ENCODE data around the gene ZFPM1.
"Not testable (repeated sequence)": the region's sequence is repeated elsewhere in the genome, so short reads cannot be mapped to it uniquely, and the experiment has no call there.

Gene ZFPM1

GRCh38 chr16:88468275-88469129 lies 15.4 kb downstream of the ZFPM1 start:
- DNase-seq: no peak

DNA sequence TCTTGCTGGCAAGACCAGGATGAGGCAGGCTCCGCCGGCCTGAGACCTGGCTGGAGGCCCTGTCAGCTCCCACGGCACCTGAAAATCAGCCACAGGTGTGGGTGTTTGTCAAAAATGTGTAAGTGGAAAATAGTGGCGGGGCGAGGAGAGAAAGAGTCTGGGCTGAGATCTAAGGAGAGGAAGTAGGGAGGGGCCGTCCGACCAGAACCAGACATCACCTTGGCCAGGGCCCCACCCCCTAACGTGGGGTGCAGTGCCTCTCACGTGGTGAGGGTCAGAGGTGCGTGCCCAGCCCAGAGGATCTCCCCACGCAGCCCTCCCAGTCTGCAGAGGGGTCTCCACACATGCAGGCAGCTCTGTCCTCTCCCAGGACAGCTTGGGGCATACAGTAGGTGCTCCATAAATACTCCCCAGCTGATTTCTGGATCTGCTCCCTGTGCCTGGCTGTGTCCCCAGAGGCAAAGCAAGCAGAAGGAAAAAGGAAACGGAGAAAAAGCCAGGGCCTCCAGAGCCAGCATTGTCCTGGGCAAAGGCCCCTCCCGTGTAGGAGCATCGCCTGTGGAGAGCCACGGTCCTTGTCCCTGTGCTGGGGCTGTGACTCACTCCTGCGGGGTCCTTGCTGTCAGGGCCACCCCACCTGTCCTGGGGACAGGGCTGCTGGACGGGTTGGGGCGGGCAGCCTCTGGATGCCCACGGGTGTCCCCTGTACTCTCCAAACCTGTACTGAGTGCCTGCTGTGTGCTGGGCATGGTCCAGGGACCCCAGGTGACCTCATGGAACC lies 16.7 kb downstream of the ZFPM1 start:
- DNase-seq: no peak

DNA sequence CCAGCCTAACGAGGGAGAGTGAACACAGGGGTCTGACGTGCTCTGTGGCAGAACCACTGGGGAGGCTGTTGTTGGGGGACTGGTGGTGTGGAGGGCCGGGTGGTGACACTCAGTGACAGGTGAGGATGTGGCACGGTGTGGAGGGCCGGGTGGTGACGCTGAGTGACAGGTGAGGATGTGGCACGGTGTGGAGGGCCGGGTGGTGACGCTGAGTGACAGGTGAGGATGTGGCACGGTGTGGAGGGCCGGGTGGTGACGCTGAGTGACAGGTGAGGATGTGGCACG lies 17.3 kb downstream of the ZFPM1 start:
- DNase-seq: not testable (repeated sequence)

DNA sequence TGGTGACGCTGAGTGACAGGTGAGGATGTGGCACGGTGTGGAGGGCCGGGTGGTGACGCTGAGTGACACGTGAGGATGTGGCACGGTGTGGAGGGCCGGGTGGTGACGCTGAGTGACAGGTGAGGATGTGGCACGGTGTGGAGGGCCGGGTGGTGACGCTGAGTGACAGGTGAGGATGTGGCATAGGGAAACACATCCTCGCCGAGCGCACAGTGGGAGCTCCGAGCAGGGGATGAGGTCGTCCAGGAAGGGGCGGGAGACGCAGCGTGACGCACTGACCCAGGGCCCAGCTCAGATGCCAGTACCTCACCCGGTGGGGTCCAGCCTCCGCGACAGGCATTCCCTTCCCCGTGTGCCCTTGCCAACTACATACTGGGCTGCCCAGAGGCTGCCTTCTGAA lies 17.6 kb downstream of the ZFPM1 start:
- not testable (repeated sequence) for DNase-seq

GRCh38 chr16:88471115-88471514 lies 18.0 kb downstream of the ZFPM1 start:
- no peak for DNase-seq

GRCh38 chr16:88471575-88471974 lies 18.5 kb downstream of the ZFPM1 start:
- no peak for DNase-seq

DNA sequence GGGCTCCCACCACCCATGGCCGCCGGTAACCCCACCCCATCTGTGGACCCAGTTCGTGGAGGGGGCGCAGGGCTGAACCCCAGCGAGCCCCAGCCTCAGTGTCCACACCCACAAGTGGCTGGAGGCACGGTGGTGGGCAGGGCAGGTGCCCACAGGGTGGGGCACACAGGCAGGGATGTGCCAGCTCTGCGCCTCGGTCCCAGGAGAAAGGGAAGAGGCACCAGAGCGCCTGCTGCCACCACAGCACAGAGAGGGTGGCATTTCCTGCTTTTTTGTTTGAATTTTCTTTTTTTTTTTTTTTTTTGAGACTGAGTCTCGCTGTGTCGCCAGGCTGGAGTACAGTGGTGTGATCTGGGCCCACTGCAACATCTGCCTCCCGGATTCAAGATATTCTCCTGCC lies 19.0 kb downstream of the ZFPM1 start:
- DNase-seq: no peak

- no peak for DNase-seq
Observed at GRCh38 chr16:88472637-88473205, 19.6 kb downstream of the ZFPM1 start.

DNA sequence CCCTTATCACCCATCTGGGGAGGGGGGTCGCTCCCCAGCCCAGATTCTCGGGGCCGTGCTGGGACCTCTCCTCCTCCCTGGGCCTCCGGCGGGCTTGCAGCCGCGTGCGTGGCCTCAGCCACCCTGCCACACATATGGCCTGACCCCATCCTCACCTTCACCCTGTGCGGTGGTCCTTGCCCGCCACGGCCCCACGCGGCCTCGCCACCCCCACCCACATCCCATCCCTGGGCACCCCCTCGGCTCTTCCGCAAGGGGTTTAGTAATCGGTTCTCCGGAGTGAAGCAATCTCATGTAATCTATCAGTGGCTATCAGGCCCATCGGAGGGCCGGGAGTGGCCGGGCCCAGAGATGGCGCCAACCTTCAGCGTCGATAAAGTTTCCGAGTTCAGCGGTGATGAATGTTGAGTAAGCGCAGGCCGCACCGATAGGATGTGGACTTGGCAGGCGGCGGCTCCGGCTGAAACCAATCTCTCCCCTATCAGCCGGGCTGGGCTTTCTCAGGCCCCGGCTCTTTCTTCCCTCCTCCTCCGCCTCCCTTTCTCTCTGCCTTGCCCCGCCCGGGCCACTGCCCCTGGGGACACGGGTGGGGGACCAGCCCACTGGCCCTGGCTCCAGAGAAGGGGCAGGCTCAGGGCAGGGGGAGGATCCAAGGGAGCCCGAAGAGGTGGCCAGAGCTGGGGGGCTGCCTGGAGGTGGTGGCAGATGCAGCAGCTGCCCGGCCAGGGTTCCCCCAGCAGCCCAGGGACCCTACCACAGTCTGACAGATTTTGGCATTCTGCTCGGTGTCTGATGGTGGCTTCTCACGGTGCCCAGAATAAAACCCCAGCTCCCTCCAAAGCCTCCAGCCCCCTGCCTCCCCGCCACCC lies 20.8 kb downstream of the ZFPM1 start:
- DNase-seq: no peak

DNA sequence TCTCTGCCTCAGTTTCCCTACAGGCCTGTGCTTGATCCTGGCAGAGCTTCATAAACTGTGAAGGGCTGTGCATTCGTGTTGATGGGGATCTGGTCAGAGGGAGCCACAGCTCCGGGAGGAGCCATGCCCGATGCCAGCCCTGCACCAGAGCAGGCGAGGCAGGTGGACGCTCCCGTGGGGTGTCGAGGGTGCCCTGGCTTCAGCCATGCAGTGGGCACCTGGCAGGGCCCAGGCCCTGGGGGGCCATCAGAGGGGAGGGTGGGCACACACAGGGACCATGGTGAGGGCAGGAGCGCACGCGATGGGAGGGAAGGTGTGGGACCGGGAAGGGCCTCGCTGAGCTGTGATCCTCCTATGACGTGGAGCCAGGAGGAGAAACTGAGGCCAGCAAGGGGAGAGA lies 22.0 kb downstream of the ZFPM1 start:
- no peak for DNase-seq

GRCh38 chr16:88476203-88476602 lies 23.1 kb downstream of the ZFPM1 start:
- DNase-seq: no peak

- DNase-seq: no peak
Observed at GRCh38 chr16:88476817-88477397, 23.8 kb downstream of the ZFPM1 start.

- DNase-seq: no peak
Observed at GRCh38 chr16:88477631-88478519, 24.8 kb downstream of the ZFPM1 start.

GRCh38 chr16:88478889-88479792 lies 26.1 kb downstream of the ZFPM1 start:
- no peak for DNase-seq

DNA sequence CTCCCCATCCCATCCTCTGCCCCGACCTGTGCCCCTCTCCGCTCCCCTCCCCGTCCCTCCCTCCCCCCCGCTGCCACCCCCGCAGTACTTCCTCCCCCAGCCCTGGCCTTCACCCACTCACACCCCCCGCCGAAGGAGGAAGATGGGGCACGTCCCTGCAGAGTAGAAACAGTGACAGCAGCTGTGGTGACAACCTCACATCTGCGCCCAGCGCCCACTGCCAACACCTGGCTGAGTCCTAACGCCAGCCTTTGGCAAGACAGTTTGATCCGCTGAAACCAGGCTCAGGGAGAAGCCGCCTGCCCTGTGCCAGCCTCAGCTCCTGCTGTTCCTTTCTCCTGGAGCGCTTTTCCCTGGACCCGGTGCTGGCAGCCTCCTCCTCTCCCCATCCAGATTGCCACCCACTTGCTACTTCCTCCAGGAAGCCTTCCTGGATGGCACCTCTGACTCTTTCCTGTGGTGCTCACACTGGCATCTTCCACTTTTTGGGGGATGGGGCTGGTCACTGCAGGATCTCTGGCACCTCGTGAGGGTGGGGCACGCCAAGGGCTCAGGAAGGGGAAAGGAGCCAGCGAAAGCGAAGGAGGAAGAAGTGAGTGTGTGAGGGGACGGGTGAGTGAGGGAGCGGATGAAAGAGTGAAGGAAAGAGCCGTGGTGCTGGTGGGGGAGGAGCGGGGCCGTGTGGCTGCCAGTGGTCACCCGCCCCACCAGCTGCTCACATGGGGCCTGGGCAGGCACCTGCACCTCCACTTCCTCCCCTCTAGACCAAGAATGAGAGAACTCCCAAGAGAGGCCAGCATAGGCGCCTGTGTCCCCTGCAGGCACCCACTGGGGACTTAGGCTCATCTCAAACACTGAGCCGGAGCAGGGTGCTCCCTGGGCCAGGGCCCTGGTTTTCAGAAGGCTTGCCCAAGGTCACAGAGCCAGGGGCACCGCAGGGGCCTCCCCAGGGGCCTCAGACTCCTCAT lies 27.0 kb downstream of the ZFPM1 start:
- DNase-seq: no peak

- DNase-seq: no peak
Observed at GRCh38 chr16:88480829-88481228, 27.7 kb downstream of the ZFPM1 start.

GRCh38 chr16:88481851-88482250 lies 28.8 kb downstream of the ZFPM1 start:
- no peak for DNase-seq

DNA sequence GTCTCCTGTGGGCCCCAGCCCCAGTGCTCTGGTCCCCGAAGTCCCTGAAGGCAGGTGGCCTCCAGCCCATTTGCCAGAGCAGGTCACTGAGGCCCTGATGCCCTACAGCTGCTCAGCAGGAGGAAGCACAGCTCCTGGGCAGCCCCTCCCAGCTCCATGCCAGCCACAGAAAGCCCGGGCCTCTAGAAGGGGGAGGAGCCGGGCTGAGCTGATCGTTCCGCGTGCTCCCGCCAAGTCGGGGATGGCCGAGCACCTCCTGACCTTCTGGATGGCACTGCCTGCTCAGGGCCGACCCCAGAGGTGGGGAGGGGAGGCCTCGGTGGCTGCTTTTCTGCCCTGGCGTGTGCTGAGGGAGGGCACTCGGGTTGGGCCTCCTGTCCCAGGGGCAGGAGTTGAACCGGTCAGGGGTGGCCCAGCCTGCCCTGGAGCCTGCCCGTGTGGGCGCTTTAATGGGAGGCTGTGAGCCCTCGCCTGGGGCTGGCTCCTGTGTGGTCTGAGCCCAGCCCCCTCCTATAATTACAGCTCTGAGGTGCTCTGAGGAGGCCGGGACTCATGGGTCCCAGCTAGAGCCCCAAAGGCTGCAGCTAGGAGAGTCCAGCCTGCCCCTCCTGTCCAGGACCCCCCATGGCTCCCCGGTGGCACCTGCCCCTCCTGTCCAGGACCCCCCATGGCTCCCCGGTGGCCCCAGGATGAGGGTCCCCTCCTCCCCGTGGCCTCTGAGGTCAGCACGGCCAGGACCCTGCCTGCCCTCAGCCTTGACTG lies 29.7 kb downstream of the ZFPM1 start:
- no peak for DNase-seq

DNA sequence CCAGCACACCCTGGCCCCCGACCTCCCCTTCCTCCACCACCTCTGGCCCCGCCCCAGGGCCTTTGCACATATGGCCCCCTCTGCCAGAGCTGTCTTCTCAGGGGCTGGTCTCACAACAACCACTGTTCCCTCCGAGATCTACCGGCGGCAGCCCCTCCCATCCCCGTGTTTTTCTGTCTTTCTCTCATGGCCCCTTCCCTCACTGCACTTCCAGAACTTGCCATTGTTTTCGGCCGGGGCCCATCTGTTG lies 30.2 kb downstream of the ZFPM1 start:
- DNase-seq: no peak

Measured in NCI-H1694 (cell line).